AG08396 (cell line): ENCODE data around the gene NEDD4L.

Experiments used
- DNase-seq: peaks from one replicate; pipeline ENCODE4 v3.0.0; 2012; ENCODE audit warnings: low spot score, mixed read lengths

The NEDD4L gene

GRCh38 chr18:58211510-58211909, 167.5 kb downstream of the NEDD4L start:
- no peak for DNase-seq

GRCh38 chr18:58212274-58212673, 168.2 kb downstream of the NEDD4L start:
- no peak for DNase-seq

DNA sequence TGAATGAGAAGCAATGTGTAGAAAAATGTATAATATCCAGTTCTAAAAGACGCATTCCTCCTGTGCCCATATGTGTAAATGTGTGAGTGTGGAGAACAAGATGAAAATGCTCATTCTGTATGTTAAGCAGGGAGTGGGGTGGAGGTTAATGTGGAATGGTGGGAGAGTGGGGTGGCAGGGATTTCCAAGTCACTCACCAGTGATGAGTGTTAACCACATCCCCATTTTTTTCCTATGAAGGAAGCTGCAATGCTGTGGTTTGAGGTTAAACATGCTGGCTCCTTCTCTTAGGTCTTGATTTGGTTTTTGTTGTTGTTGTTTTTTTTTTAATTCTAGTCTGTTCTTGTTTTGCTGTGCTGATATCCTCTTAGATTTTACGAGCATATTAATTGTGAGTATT, 169.4 kb downstream of the NEDD4L start:
- DNase-seq, result peak; percentile 72

- no peak for DNase-seq
Observed at GRCh38 chr18:58215011-58215410, 171.0 kb downstream of the NEDD4L start.

DNA sequence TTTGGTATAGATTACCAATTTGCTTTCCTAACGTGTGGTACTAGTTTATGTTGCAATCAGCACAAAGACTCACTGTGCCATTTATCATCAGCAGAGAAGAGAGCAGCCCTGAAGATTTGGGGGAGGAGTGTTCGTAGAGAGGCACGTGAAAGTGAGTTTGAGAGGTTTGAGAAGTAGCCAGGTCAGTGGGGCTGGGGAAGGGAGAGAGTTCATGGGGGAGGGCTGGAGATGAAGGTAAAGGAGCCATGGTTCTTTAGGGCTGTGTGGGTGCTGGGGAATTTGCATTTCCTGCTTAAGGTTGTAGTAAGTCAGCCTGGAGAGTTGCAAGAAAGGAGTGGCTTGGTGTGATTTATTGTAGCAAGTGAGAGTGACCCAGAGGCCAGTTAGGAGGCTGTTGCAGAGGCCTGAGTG, 172.1 kb downstream of the NEDD4L start:
- DNase-seq, result no peak

DNA sequence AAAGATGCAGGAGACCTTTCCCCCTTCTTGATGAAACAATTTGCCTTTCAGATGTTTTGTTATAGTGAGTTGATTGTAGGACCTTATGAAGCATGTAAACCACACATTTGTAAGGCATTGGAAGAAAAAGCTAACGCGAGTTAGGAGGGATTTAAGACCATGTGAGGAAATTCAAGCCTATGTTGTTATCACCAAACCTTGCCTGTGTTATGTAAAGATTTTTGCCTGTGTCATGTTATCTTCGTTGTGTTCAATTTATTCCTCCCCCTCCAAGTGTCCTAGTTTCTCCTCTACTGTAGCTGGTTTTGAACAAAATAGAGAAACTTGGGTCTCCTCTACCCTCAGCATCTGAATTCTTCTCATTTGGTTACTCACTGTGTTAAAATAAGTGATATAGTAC, 173.0 kb downstream of the NEDD4L start:
- no peak for DNase-seq

- no peak for DNase-seq
Observed at GRCh38 chr18:58218117-58218516, 174.1 kb downstream of the NEDD4L start.

DNA sequence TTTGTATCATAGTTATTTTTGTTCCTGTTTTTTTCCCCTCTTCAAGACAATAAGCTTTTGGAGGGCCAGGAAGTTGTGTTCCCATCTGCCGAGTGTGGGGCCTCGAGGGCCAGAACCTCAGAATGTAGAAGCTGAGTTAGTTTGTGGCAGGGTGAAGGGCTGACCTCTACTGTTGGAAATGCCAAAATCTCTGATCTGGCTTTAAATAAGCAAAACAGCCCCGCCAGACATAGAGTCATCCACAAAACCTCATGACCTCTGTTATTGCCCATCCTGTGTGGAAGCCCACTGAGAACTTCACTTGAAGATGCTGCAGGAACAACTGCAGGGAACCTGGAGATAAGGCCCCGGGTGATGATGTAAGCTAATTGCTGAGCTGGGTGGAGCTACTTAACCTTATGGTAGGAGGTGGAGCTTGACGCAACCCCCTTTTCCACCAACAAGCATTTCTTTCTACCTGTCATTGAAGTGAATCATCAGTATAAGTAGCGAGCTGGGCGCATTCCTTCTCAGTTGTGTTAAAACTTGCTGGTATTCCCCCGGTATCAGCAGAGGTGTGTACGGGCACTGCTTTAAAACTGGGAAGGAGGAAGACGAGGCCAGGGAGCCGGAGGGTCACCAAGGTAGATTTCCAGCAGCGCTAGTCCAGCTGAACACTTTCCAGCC, 177.2 kb downstream of the NEDD4L start:
- DNase-seq, result no peak

DNA sequence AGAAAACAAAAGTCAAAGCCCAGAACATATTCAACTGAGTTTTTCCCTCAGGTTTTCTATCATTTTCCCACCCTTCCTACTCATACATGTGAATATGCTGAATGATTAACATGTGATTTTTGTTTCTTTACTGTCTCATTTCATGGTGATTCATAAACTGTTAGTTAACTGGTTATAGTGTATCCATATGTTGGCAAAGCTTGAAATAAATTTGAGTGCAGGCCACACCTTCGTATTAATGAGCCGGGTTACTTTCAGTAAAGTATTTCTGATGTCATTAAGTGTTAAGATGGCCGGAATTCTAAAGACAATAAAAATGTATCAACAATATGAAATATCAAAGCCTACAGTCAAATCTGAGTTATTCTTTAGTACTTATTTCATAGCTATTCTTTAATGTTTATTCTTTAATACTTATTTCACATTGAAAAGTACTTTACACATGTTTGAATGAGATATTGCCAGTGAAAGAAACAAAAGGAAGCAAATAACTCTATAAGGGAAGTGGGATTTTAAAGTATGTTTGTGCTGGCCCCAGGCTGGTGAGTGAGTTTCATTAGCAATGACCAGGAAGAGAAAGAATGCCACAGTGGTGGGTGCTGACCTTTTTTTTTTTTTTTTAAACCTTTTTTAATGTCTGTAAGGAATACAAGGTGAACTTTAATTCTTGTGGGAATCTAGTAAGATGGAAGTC, 178.6 kb downstream of the NEDD4L start:
- no peak for DNase-seq

- DNase-seq, result peak; percentile 80
Observed at GRCh38 chr18:58223717-58224424, 179.8 kb downstream of the NEDD4L start.

GRCh38 chr18:58224425-58224750, 180.4 kb downstream of the NEDD4L start:
- DNase-seq, result no peak

DNA sequence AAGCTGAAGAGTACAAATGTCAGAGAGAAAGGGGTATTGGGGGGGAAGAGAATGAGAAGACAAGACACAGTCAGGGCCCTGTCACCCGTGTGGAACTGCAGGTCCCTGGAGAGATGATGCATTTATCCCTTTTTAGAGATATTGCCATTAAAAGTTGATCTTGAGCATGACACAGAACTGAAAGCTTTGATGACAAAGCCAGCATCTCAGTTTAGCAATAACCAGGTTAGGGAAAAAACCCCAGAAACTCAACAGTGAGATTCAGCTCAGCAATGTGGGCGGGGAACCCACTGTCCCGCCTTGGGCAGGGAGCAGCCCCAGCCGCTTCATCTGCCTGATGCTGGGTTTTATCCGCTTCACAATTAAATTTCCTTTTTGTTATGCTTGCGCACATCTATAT, 181.1 kb downstream of the NEDD4L start:
- no peak for DNase-seq

DNA sequence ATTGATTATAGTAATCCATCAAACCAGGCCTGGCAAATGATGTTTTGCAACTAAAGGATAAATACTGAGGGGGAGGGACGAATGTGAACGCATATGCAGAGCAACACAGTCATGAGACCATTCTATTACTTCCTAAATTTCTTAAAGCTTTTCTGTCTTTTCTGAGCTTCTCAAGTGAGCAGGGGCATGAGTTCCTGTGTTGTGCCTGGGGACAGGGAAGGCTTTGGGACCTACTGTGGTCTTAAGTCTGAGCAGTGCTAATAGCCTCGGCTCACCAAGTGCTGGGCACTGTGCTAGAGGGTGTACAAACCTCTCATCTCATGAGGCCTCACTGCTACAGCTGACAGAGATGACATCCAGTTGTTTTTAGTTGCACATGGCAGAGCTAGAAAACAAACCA, 182.4 kb downstream of the NEDD4L start:
- no peak for DNase-seq

GRCh38 chr18:58227361-58227930, 183.4 kb downstream of the NEDD4L start:
- DNase-seq, result no peak

GRCh38 chr18:58228176-58228575, 184.2 kb downstream of the NEDD4L start:
- no peak for DNase-seq

DNA sequence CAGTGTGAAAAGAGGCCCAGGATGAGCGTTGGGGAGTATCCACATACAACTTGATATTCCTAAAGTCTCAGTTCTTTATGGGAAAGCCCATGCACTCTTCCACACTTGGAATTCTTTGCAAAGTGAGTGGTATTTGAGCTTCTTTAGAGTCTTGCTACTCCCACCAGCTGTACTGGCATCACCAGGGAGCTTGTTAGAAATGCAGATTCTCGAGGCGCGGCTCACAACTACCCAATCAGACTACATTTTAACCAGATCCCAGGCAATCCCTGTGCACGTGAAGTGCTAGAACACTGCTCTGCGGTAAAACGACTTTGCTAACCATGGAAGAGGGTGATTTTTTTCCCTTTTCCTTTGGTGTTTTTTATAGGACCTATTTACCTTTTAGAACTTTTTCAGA, 184.7 kb downstream of the NEDD4L start:
- no peak for DNase-seq

GRCh38 chr18:58229162-58229561, 185.1 kb downstream of the NEDD4L start:
- DNase-seq, result no peak

GRCh38 chr18:58230438-58231179, 186.6 kb downstream of the NEDD4L start:
- no peak for DNase-seq

DNA sequence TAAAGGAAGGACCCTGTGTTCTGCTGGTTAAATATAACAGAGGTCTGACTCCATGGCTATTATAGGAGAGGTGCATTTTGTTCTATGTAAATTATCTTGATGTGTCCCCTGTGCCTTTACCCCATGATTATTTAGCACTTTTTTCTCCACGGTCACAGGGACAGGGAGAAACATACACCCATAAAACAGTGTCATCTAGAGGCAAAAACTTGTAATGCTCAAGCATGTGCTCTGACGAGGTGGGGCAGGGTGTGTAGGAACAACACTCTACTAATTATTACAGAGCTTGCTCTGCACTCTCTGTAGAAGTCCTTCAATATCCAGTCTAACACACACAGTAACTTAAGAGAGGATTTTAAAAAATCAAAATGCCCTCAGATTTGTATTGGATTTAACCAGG, 187.9 kb downstream of the NEDD4L start:
- DNase-seq, result no peak

GRCh38 chr18:58232668-58233067, 188.6 kb downstream of the NEDD4L start:
- DNase-seq, result no peak

DNA sequence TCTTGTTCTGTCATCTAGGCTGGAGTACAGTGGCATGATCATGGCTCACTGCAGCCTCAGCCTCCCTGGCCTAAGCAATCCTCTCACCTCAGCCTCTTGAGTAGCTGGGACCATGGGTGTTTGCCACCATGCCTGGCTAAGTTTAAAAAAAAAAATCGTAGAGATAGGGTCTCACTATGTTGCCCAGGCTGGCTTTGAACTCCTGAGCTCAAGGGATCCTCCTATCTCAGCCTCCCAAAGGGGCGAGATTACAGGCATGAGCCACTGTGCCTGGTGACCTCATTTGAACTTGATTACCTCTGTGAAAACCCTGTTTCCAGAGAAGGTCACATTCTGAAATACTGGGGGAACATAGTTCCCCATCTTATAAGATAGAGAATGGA, 190.3 kb downstream of the NEDD4L start:
- no peak for DNase-seq

GRCh38 chr18:58235001-58235436, 191.0 kb downstream of the NEDD4L start:
- DNase-seq, result no peak
